PC-3 (cell line): Measurements from ENCODE around the gene HLCS. TPM values are rescaled to one million over a fixed set of nuclear protein-coding genes. Genes with fewer than 3 reads are reported as not detected.
A peak's percentile ranks its signal among the peaks of the same experiment; 100 is the strongest.

Experiments
- ATAC-seq: fragments of 200-7000 bp; cut with Tn5 transposase; 2 replicates; pipeline ENCODE4 v1.9.1; 2020; ENCODE audit warnings: mild to moderate bottlenecking, moderate library complexity
- BruUV-seq: library from RNA; stranded (reverse); fragments of 400-500 nt; replicated peaks from 2 replicates; lab custom pipeline; 2021; lab: Mats Ljungman, UMichigan
- CTCF ChIA-PET: fragments of 300-600 bp; sonication (Branson Sonifier 250); formaldehyde crosslinking; loops from one replicate; lab custom pipeline; 2022; ENCODE audit warnings: antibody characterized with exemption; lab: Charles Lee
- POLR2A ChIA-PET: fragments of 300-600 bp; sonication (Branson Sonifier 250); formaldehyde crosslinking; loops from one replicate; lab custom pipeline; 2022; ENCODE audit warnings: antibody characterized with exemption; ENCODE audit not compliant: unreplicated experiment; lab: Charles Lee
- DNase-seq: peaks from one replicate; pipeline ENCODE4 v3.0.0-alpha.2; 2015
- H2AFZ ChIP-seq: fragments of 300-600 bp; sonication (generic); 2 replicates; pipeline ENCODE4 v1.6.0; 2016; ENCODE audit warnings: antibody characterized with exemption, low read length
- H3F3A ChIP-seq: fragments of 300-600 bp; sonication (generic); one replicate; pipeline ENCODE4 v1.6.0; 2017; ENCODE audit warnings: antibody characterized with exemption, low read length, control low read depth, mild to moderate bottlenecking; ENCODE audit not compliant: unreplicated experiment
- H3K27ac ChIP-seq: fragments of 300-600 bp; sonication (generic); 2 replicates; pipeline ENCODE4 v1.5.1; 2016; ENCODE audit warnings: mild to moderate bottlenecking, low read length
- H3K27me3 ChIP-seq: fragments of 300-600 bp; sonication (generic); 2 replicates; pipeline ENCODE4 v1.6.1; 2016; ENCODE audit warnings: low read length, mixed read lengths
- H3K36me3 ChIP-seq: fragments of 300-600 bp; sonication (generic); 2 replicates; pipeline ENCODE4 v1.6.1; 2016; ENCODE audit warnings: low read depth, mixed run types, low read length, mixed read lengths
- H3K4me1 ChIP-seq: fragments of 300-600 bp; sonication (generic); 2 replicates; pipeline ENCODE4 v1.5.1; 2016; ENCODE audit warnings: low read length; ENCODE audit not compliant: insufficient read depth
- H3K4me2 ChIP-seq: fragments of 300-600 bp; sonication (generic); 2 replicates; pipeline ENCODE4 v1.6.0; 2016; ENCODE audit warnings: low read length
- H3K4me3 ChIP-seq: fragments of 300-600 bp; sonication (generic); 2 replicates; pipeline ENCODE4 v1.5.1; 2016; ENCODE audit warnings: mild to moderate bottlenecking, low read length, mixed read lengths
- H3K79me2 ChIP-seq: fragments of 300-600 bp; sonication (generic); 2 replicates; pipeline ENCODE4 v1.6.1; 2017; ENCODE audit warnings: low read length, mixed read lengths
- H3K9ac ChIP-seq: fragments of 300-600 bp; sonication (generic); 2 replicates; pipeline ENCODE4 v1.6.0; 2016; ENCODE audit warnings: mild to moderate bottlenecking, low read length
- H3K9me2 ChIP-seq: fragments of 300-600 bp; sonication (generic); replicated peaks from 2 replicates; pipeline ENCODE4 v1.6.1; 2016; ENCODE audit warnings: mixed run types, low read length, mixed read lengths
- H3K9me3 ChIP-seq: fragments of 300-600 bp; sonication (generic); 2 replicates; pipeline ENCODE4 v1.6.1; 2016; ENCODE audit warnings: low read length, mixed read lengths
- H4K20me1 ChIP-seq: fragments of 300-600 bp; sonication (generic); 2 replicates; pipeline ENCODE4 v1.6.1; 2016; ENCODE audit warnings: low read length, mixed read lengths
- CTCF ChIP-seq: fragments of 300-600 bp; sonication (generic); conservative IDR thresholded peaks from 2 replicates; pipeline ENCODE4 v1.5.1; 2017; ENCODE audit warnings: antibody characterized with exemption, low read depth, mild to moderate bottlenecking, low read length
- EZH2 ChIP-seq: fragments of 300-600 bp; sonication (generic); IDR thresholded peaks from one replicate; pipeline ENCODE4 v1.6.1; 2017; ENCODE audit warnings: antibody characterized with exemption, mild to moderate bottlenecking, low read length; ENCODE audit not compliant: unreplicated experiment
- EZH2phosphoT487 ChIP-seq: fragments of 300-600 bp; sonication (generic); IDR thresholded peaks from 2 replicates; pipeline ENCODE4 v1.6.1; 2018; ENCODE audit warnings: mild to moderate bottlenecking, antibody characterized with exemption, low read length, borderline replicate concordance
- intact Hi-C: fragments of 100-400 bp; cut with micrococcal nuclease; formaldehyde crosslinking; loops from 2 replicates; pipeline ENCODE4 v1.9.0; 2023
- total RNA-seq: library from RNA; depleted of rRNA; stranded (reverse); fragments of >200 nt; gene quantifications from 2 replicates; pipeline ENCODE4 v1.2.3, GENCODE V29; 2014

HLCS gene
- total RNA-seq, 1 experiment from 2014 or later, result 44.1 TPM

- TSS peak; percentile 94 for BruUV-seq
- ChIA-PET CTCF (no interaction called here), POLR2A (no interaction called here)
- Histone ChIP-seq H3K9me2 (no peaks in the 10 kb centered on the region), H3K9ac (peak overlapping the region; percentile 87), H3K4me3 (no peak overlapping the region), H3K27me3 (no peaks in the 10 kb centered on the region), H2AFZ (no peak overlapping the region), H3K9me3 (no peaks in the 10 kb centered on the region), H3K27ac (peak overlapping the region; percentile 98), H3F3A (peaks cover 9% of the 10 kb centered on the region), H4K20me1 (no peaks in the 10 kb centered on the region), H3K36me3 (peaks cover 9% of the 10 kb centered on the region), H3K4me2 (peak overlapping the region; percentile 49), H3K79me2 (peaks cover 55% of the 10 kb centered on the region), H3K4me1 (peaks cover 43% of the 10 kb centered on the region)
- ATAC-seq (peak; percentile 82), DNase-seq (peak; percentile 99)
- intact Hi-C loops, result loop anchor here (1.0 kb wide), 2 partner anchors 27 to 49 kb away; no protein-coding TSS in a partner anchor
- TF ChIP-seq CTCF (no peak), EZH2phosphoT487 (no peak), EZH2 (no peak)
Measured at GRCh38 chr21:36909901-36910561, 56.4 kb downstream of the HLCS start.

- Histone ChIP-seq H3F3A (peaks cover 9% of the 10 kb centered on the region), H3K9ac (peak overlapping the region; percentile 83), H3K27me3 (no peaks in the 10 kb centered on the region), H3K4me2 (peak overlapping the region; percentile 49), H3K9me3 (no peaks in the 10 kb centered on the region), H3K36me3 (peaks cover 9% of the 10 kb centered on the region), H3K4me3 (no peak overlapping the region), H3K79me2 (peaks cover 59% of the 10 kb centered on the region), H4K20me1 (no peaks in the 10 kb centered on the region), H3K4me1 (peaks cover 43% of the 10 kb centered on the region), H3K27ac (peak overlapping the region; percentile 98), H2AFZ (no peak overlapping the region), H3K9me2 (no peaks in the 10 kb centered on the region)
- intact Hi-C loops, result no loop called here
- BruUV-seq, result TSS peak; percentile 88
- ChIA-PET CTCF (no interaction called here), POLR2A (no interaction called here)
- no peak for TF ChIP-seq EZH2phosphoT487
- TF ChIP-seq CTCF, result no peak
- no peak for TF ChIP-seq EZH2
- peak; percentile 39 for ATAC-seq
- DNase-seq, result no peak
Measured at GRCh38 chr21:36909423-36909822, 57.0 kb downstream of the HLCS start.
